IMR-90 (cell line): ENCODE results near the gene SNRPD2.

Experiments
- BHLHE40 ChIP-seq: fragments of 150-350 bp; IDR thresholded peaks from 2 replicates; pipeline ENCODE4 v1.6.1; 2016; ENCODE audit warnings: mild to moderate bottlenecking, low read depth, low read length
- CEBPB ChIP-seq: IDR thresholded peaks from 2 replicates; pipeline ENCODE4 v1.6.1; 2012; ENCODE audit warnings: low read depth, low read length, improper control_type of control experiment
- NFE2L2 ChIP-seq: fragments of 150-350 bp; IDR thresholded peaks from 2 replicates; pipeline ENCODE4 v1.6.1; 2016; ENCODE audit warnings: low read depth, mild to moderate bottlenecking, low read length
- POLR2A ChIP-seq: IDR thresholded peaks from 2 replicates; pipeline ENCODE4 v1.6.1; 2012; ENCODE audit warnings: mild to moderate bottlenecking, low read depth, low read length
- TF ChIP-seq, protein P1 (sequence below): conservative IDR thresholded peaks from 2 replicates; pipeline ENCODE4 v1.5.1; 2012; ENCODE audit warnings: mild to moderate bottlenecking, low read depth, low read length, improper control_type of control experiment

DNA sequence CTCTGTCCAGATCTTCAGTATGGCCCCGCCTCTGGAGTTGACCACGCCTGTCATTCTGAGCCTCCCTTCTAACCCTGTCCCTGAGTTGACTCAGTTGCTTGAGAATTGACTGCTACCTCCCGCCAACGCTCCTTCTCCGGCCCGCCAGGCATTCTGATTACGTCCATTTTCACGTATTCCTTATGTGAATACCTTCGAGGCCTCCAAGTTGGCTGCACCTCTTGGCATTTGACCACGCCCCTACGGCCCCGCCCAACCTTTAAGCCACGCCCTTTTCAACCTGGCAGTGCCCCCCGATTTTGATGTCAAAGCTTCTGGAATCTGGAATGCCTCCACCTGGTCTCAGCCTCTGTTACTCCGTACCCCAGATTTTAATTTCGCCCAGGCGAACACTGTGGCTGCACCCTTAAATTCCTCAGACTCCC, 50.9 kb downstream of the SNRPD2 start:
- TF ChIP-seq, protein P1, sequence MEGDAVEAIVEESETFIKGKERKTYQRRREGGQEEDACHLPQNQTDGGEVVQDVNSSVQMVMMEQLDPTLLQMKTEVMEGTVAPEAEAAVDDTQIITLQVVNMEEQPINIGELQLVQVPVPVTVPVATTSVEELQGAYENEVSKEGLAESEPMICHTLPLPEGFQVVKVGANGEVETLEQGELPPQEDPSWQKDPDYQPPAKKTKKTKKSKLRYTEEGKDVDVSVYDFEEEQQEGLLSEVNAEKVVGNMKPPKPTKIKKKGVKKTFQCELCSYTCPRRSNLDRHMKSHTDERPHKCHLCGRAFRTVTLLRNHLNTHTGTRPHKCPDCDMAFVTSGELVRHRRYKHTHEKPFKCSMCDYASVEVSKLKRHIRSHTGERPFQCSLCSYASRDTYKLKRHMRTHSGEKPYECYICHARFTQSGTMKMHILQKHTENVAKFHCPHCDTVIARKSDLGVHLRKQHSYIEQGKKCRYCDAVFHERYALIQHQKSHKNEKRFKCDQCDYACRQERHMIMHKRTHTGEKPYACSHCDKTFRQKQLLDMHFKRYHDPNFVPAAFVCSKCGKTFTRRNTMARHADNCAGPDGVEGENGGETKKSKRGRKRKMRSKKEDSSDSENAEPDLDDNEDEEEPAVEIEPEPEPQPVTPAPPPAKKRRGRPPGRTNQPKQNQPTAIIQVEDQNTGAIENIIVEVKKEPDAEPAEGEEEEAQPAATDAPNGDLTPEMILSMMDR, result no peak
- TF ChIP-seq BHLHE40, result no peak
- no peak for TF ChIP-seq CEBPB
- no peak for TF ChIP-seq NFE2L2
- no peak for TF ChIP-seq POLR2A
